Cardiac fibroblast (primary cell): ENCODE measurements around the gene WDR20.
"Not testable (repeated sequence)": the region's sequence is repeated elsewhere in the genome, so short reads cannot be mapped to it uniquely, and the experiment has no call there.

Experiments used
- DNase-seq, 2 donors: peaks; one replicate each; pipeline versions ENCODE4 v3.0.0 to v3.0.0-alpha.2; 2010; ENCODE audit warnings: low read depth in 2 of 2
- H3K4me3 ChIP-seq, 2 donors: replicated peaks in 1 of 2; 1 replicate in 1 of 2; 2 replicates in 1 of 2; pipeline ENCODE4 v1.5.1; 2011; ENCODE audit warnings: low read depth in 2 of 2, low read length in 2 of 2, mild to moderate bottlenecking in 2 of 2, moderate library complexity in 1 of 2
- TF ChIP-seq, protein P1 (sequence below): IDR thresholded peaks from one replicate; pipeline ENCODE4 v1.5.1; 2011; ENCODE audit warnings: low read depth, mild to moderate bottlenecking, low read length, inconsistent platforms

The WDR20 gene

GRCh38 chr14:102171173-102172020 lies 31.7 kb downstream of the WDR20 start:
- DNase-seq = peak in 1 of 2 donors; percentile 22
- H3K4me3 ChIP-seq = no peak overlapping the region
- TF ChIP-seq, protein P1, sequence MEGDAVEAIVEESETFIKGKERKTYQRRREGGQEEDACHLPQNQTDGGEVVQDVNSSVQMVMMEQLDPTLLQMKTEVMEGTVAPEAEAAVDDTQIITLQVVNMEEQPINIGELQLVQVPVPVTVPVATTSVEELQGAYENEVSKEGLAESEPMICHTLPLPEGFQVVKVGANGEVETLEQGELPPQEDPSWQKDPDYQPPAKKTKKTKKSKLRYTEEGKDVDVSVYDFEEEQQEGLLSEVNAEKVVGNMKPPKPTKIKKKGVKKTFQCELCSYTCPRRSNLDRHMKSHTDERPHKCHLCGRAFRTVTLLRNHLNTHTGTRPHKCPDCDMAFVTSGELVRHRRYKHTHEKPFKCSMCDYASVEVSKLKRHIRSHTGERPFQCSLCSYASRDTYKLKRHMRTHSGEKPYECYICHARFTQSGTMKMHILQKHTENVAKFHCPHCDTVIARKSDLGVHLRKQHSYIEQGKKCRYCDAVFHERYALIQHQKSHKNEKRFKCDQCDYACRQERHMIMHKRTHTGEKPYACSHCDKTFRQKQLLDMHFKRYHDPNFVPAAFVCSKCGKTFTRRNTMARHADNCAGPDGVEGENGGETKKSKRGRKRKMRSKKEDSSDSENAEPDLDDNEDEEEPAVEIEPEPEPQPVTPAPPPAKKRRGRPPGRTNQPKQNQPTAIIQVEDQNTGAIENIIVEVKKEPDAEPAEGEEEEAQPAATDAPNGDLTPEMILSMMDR = no peak

DNA sequence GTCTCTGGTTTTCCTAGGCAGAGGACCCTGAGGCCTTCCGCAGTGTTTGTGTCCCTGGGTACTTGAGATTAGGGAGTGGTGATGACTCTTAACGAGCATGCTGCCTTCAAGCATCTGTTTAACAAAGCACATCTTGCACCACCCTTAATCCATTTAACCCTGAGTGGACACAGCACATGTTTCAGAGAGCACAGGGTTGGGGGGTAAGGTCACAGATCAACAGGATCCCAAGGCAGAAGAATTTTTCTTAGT lies 32.2 kb downstream of the WDR20 start:
- H3K4me3 ChIP-seq, DNase-seq: not testable (repeated sequence)

DNA sequence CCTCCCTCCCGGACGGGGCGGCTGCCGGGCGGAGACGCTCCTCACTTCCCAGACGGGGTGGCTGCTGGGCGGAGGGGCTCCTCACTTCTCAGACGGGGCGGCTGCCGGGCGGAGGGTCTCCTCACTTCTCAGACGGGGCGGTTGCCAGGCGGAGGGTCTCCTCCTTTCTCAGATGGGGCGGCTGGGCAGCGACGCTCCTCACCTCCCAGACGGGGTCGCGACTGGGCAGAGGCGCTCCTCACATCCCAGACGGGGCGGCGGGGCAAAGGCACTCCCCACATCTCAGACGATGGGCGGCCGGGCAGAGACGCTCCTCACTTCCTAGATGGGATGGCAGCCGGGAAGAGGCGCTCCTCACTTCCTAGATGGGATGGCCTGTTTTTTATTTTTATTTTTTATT lies 33.0 kb downstream of the WDR20 start:
- DNase-seq = not testable (repeated sequence)

DNA sequence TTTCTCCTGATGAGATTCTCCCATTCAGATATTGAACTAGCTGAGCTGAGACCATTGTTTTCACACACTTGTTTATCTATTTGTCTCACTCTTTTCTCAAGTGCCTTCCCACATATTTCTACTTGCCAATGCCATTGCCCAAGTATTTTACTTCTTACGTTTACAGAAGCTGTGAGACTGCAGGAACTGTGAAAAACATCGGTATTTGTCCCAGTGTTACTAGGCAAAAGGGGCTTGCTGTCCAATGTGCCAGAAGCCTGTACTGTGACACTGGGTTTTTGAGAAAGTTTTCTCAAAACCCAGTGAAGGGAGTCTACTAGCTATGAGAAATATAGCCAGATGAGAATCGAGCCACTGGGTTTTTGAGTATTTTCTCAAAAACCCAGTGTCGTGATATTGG lies 37.5 kb downstream of the WDR20 start:
- TF ChIP-seq, protein P1 = no peak
- no peak overlapping the region for H3K4me3 ChIP-seq
- DNase-seq = no peak

More for the DNA sequence above, 33.0 kb downstream of the WDR20 start:
- H3K4me3 ChIP-seq = not testable (repeated sequence)

GRCh38 chr14:102178806-102179205 lies 39.1 kb downstream of the WDR20 start:
- TF ChIP-seq, protein P1 = no peak
- DNase-seq = no peak
- H3K4me3 ChIP-seq = no peak overlapping the region

DNA sequence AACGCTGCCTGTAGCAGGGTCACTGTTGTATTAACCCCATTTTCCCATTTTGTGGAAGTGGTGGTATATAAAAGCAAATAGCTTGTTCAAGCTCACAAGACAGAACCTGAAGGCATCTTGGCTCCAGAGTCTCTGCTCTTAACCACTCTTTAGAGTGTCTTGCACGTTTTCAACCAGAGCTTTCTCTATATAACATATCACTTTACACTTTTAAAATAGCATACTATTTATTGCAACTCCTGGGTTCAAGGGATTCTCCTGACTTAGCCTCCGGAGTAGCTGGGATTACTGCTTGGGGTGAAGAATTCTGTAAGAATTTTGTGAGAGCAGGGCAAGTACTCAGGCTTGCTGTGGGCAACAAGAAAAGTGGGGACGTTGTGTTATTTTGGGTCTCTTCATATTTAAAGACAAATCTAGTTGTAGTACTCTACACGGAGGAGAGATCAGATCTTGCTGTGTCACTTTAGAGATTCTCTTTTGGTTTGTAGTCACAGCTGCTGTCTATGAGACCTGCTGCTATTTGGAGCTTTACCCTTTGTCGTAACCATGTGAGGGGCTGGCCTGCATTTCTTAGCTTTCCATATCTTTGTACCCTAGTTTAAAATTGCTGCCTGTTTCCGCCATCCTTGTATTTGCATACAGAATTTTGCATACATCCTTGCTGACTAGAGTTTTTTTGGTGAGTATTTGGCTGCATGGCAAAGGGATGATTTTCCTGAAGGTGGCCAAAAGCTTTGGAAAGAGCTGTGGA lies 40.7 kb downstream of the WDR20 start:
- DNase-seq = no peak
- TF ChIP-seq, protein P1 = no peak
- no peak overlapping the region for H3K4me3 ChIP-seq

GRCh38 chr14:102181187-102181586 lies 41.5 kb downstream of the WDR20 start:
- TF ChIP-seq, protein P1 = no peak
- no peak for DNase-seq

DNA sequence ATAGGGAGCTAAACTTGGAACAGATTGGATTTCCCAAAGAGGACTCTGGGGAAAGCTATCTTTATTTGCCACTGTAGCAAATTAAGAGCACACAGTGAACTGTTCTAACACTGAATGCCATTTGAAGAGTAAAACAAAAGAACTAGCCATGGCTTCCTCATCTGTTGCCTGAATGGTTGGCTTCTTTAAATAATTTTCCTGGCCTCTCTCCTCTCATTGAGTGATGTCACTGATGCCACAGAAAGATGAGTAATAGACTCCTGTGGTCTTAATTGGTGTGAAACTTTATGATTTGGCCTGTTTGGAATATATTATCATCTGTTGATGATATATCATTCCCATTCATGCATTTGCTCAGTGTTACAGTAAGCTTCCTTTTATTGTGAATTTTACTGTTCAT lies 42.5 kb downstream of the WDR20 start:
- no peak overlapping the region for H3K4me3 ChIP-seq
- TF ChIP-seq, protein P1 = no peak
- peak; percentile 40 to 76 for DNase-seq

More at GRCh38 chr14:102181187-102181586, 41.5 kb downstream of the WDR20 start:
- no peak overlapping the region for H3K4me3 ChIP-seq
